ENCODE measurements around the gene NAT8L.

NAT8L gene

GRCh38 chr4:2042204-2042946, 16.8 kb upstream of the NAT8L start:
- DNase-seq (ENCODE audit: low read depth) = no peak
- H3K4me3 ChIP-seq (ENCODE audit: control insufficient read depth, low read depth, low read length) = peak overlapping the region; percentile 62
- TF ChIP-seq, protein P1, sequence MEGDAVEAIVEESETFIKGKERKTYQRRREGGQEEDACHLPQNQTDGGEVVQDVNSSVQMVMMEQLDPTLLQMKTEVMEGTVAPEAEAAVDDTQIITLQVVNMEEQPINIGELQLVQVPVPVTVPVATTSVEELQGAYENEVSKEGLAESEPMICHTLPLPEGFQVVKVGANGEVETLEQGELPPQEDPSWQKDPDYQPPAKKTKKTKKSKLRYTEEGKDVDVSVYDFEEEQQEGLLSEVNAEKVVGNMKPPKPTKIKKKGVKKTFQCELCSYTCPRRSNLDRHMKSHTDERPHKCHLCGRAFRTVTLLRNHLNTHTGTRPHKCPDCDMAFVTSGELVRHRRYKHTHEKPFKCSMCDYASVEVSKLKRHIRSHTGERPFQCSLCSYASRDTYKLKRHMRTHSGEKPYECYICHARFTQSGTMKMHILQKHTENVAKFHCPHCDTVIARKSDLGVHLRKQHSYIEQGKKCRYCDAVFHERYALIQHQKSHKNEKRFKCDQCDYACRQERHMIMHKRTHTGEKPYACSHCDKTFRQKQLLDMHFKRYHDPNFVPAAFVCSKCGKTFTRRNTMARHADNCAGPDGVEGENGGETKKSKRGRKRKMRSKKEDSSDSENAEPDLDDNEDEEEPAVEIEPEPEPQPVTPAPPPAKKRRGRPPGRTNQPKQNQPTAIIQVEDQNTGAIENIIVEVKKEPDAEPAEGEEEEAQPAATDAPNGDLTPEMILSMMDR (conservative IDR thresholded peaks at IDR 0.05; ENCODE audit: control insufficient read depth, insufficient read depth, low read depth, low read length) = no peak

- TF ChIP-seq, protein P1 (conservative IDR thresholded peaks at IDR 0.05; ENCODE audit: control insufficient read depth, insufficient read depth, low read depth, low read length) = no peak
- peak overlapping the region; percentile 24 for H3K4me3 ChIP-seq (ENCODE audit: control insufficient read depth, low read depth, low read length)
These were observed 16.2 kb upstream of the NAT8L start for GRCh38 chr4:2042947-2043395.

GRCh38 chr4:2043396-2044118, 15.6 kb upstream of the NAT8L start:
- no peak overlapping the region for H3K4me3 ChIP-seq (ENCODE audit: control insufficient read depth, low read depth, low read length)
- TF ChIP-seq, protein P1 (conservative IDR thresholded peaks at IDR 0.05; ENCODE audit: control insufficient read depth, insufficient read depth, low read depth, low read length) = no peak
- no peak for DNase-seq (ENCODE audit: low read depth)

More at GRCh38 chr4:2042947-2043395, 16.2 kb upstream of the NAT8L start:
- no peak for DNase-seq (ENCODE audit: low read depth)

DNA sequence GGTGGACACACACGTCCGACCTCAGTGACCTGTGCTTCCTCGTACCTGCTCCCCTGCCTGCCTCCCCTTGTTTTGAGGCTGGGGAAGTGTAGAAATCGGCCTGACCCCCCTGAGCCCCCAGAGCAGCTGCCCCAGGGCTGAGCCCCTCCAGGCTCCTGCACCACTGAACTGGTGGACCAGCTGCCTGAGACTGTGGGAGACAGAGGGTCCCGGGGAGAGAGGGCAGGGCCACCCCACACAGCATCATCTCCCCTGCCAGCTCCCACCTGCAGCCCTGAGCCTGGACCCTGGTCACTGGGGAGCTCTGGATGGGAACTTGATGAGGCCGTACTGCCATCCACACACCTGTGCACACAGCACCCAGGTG, 15.0 kb upstream of the NAT8L start:
- H3K4me3 ChIP-seq (ENCODE audit: control insufficient read depth, low read depth, low read length) = no peak overlapping the region
- TF ChIP-seq, protein P1 (conservative IDR thresholded peaks at IDR 0.05; ENCODE audit: control insufficient read depth, insufficient read depth, low read depth, low read length) = no peak

GRCh38 chr4:2044542-2045517, 14.3 kb upstream of the NAT8L start:
- TF ChIP-seq, protein P1 (conservative IDR thresholded peaks at IDR 0.05; ENCODE audit: control insufficient read depth, insufficient read depth, low read depth, low read length) = no peak
- DNase-seq (ENCODE audit: low read depth) = no peak
- H3K4me3 ChIP-seq (ENCODE audit: control insufficient read depth, low read depth, low read length) = no peak overlapping the region

More for the DNA sequence above, 15.0 kb upstream of the NAT8L start:
- DNase-seq (ENCODE audit: low read depth) = no peak

DNA sequence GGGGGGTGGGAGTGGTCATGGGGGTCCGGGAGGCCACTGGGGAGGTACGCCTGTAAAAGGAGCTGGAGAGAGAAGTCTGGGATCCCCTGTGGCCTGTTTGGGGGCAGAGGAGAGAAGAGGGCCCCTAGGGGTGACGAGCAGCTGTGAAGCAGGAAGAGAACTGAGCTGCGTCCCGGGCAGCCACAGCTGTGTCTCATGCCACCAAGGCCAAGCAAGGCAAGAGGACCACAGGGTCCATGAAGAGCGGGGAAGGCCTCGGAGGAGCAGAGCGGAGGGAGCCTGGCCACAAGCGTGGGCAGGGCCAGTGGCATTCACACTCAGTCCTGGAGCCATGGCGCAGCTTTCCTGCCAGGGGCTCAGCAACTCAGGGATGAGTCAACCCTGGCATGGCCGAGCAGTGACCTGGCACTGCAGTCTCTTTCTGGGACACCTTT, 13.6 kb upstream of the NAT8L start:
- DNase-seq (ENCODE audit: low read depth) = no peak
- TF ChIP-seq, protein P1 (conservative IDR thresholded peaks at IDR 0.05; ENCODE audit: control insufficient read depth, insufficient read depth, low read depth, low read length) = no peak

More for the DNA sequence above, 13.6 kb upstream of the NAT8L start:
- no peak overlapping the region for H3K4me3 ChIP-seq (ENCODE audit: control insufficient read depth, low read depth, low read length)
